Astrocyte (in vitro differentiated cells and primary cell): Measurements from ENCODE around the gene DTWD1.

Experiments used
- EZH2 ChIP-seq: IDR thresholded peaks from 2 replicates; pipeline ENCODE4 v1.6.1; 2012; ENCODE audit warnings: mild to moderate bottlenecking, low read length, inconsistent platforms; ENCODE audit not compliant: insufficient read depth
- TF ChIP-seq, protein P1 (sequence below): IDR thresholded peaks from 2 replicates; pipeline ENCODE4 v1.5.1; 2011; ENCODE audit warnings: low read depth, mild to moderate bottlenecking, inconsistent platforms, low read length, moderate library complexity; ENCODE audit not compliant: insufficient read depth

DNA sequence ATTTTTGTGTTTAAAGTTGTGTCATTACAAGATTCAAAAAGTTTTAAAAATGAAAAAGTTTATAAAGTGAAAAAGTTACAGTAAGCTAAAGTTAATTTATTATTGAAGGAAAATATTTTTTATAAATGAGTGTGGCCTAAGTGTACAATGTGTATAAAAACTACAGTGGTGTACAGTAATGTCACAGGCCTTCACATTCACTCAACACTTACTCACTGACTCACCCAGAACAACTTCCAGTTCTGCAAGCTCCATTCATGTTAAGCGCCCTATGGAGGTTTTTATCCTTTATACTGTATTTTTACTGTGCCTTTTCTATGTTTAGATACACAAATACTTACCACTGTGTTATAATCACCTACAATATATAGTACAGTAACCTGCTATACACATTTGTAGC, 76.3 kb downstream of the DTWD1 start:
- TF ChIP-seq, protein P1, sequence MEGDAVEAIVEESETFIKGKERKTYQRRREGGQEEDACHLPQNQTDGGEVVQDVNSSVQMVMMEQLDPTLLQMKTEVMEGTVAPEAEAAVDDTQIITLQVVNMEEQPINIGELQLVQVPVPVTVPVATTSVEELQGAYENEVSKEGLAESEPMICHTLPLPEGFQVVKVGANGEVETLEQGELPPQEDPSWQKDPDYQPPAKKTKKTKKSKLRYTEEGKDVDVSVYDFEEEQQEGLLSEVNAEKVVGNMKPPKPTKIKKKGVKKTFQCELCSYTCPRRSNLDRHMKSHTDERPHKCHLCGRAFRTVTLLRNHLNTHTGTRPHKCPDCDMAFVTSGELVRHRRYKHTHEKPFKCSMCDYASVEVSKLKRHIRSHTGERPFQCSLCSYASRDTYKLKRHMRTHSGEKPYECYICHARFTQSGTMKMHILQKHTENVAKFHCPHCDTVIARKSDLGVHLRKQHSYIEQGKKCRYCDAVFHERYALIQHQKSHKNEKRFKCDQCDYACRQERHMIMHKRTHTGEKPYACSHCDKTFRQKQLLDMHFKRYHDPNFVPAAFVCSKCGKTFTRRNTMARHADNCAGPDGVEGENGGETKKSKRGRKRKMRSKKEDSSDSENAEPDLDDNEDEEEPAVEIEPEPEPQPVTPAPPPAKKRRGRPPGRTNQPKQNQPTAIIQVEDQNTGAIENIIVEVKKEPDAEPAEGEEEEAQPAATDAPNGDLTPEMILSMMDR = no peak
- no peak for TF ChIP-seq EZH2
